Endothelial cell of umbilical vein (primary cell): ENCODE results near the gene DNTT.

Source experiments
- EZH2 ChIP-seq: IDR thresholded peaks from 2 replicates; pipeline ENCODE4 v1.6.1; 2012; ENCODE audit warnings: borderline replicate concordance, low read depth, mild to moderate bottlenecking, moderate library complexity, low read length, inconsistent platforms; ENCODE audit not compliant: severe bottlenecking
- FOS ChIP-seq: IDR thresholded peaks from 2 replicates; pipeline ENCODE4 v1.6.1; 2011; ENCODE audit warnings: mild to moderate bottlenecking, low read length, moderate library complexity, borderline replicate concordance; ENCODE audit not compliant: insufficient read depth
- JUN ChIP-seq: IDR thresholded peaks from 2 replicates; pipeline ENCODE4 v1.6.1; 2011; ENCODE audit warnings: borderline replicate concordance, low read depth; ENCODE audit not compliant: insufficient read length, insufficient read depth
- MYC ChIP-seq: IDR thresholded peaks from one replicate; pipeline ENCODE4 v1.6.1; 2011; ENCODE audit warnings: mild to moderate bottlenecking, low read depth, low read length
- POLR2A ChIP-seq: IDR thresholded peaks from 2 replicates; pipeline ENCODE4 v1.6.1; 2012; ENCODE audit warnings: low read depth, mild to moderate bottlenecking, control low read depth, low read length
- POLR2AphosphoS5 ChIP-seq: IDR thresholded peaks from 2 replicates; pipeline ENCODE4 v1.6.1; 2012; ENCODE audit warnings: low read depth, mild to moderate bottlenecking, control low read depth, low read length, moderate library complexity; ENCODE audit not compliant: insufficient read depth
- TF ChIP-seq, protein P1 (sequence below), 2 donors: IDR thresholded peaks; 1 replicate in 1 of 2; 2 replicates in 1 of 2; pipeline ENCODE4 v1.5.1; 2011; ENCODE audit warnings: low read length in 2 of 2, mild to moderate bottlenecking in 2 of 2, moderate library complexity in 2 of 2, control low read depth in 1 of 2, inconsistent platforms in 1 of 2, low read depth in 1 of 2; ENCODE audit not compliant: insufficient read depth in 1 of 2; ENCODE audit errors: extremely low read depth in 1 of 2

DNA sequence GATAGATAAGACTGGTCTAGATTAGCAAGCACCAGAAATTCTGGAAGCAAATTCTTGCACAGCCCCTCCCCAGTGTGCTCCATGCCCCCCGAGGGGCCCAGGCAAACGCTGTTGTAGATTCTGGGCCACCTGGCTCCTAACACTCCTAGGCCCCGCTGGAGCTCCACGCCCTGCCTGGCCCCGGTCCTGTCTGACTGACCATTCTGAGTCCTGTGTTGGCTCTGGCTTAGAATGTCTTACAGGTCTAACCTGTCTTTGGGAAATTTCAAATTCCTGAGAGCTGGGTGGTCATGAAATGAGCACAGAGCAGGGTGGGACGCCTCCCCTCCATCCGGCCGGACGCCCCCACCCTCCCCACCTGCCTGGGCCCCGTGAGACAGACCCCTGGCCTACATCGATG is 67.1 kb downstream of the DNTT start:
- TF ChIP-seq POLR2AphosphoS5 (no peak), EZH2 (no peak), JUN (no peak), POLR2A (no peak), MYC (no peak), FOS (no peak)
- TF ChIP-seq, protein P1, sequence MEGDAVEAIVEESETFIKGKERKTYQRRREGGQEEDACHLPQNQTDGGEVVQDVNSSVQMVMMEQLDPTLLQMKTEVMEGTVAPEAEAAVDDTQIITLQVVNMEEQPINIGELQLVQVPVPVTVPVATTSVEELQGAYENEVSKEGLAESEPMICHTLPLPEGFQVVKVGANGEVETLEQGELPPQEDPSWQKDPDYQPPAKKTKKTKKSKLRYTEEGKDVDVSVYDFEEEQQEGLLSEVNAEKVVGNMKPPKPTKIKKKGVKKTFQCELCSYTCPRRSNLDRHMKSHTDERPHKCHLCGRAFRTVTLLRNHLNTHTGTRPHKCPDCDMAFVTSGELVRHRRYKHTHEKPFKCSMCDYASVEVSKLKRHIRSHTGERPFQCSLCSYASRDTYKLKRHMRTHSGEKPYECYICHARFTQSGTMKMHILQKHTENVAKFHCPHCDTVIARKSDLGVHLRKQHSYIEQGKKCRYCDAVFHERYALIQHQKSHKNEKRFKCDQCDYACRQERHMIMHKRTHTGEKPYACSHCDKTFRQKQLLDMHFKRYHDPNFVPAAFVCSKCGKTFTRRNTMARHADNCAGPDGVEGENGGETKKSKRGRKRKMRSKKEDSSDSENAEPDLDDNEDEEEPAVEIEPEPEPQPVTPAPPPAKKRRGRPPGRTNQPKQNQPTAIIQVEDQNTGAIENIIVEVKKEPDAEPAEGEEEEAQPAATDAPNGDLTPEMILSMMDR (IDR thresholded peaks at IDR 0.05; ENCODE audit: extremely low read depth in 1 of 2, insufficient read depth in 1 of 2, low read depth in 1 of 2, low read length in 2 of 2): no peak
